CD4-positive, alpha-beta T cell treated with Interferon gamma for 1 hour (primary cell): ENCODE results near the gene WWC2.
"Not testable (repeated sequence)": the region's sequence is repeated elsewhere in the genome, so short reads cannot be mapped to it uniquely, and the experiment has no call there.

Experiments
- DNase-seq: peaks from one replicate; pipeline ENCODE4 v3.0.0-alpha.2; 2020

The WWC2 gene

GRCh38 chr4:183144787-183145186, 45.7 kb downstream of the WWC2 start:
- no peak for DNase-seq

- DNase-seq = no peak
These were observed 46.7 kb downstream of the WWC2 start for GRCh38 chr4:183145773-183146172.

- DNase-seq = no peak
These were observed 47.4 kb downstream of the WWC2 start for GRCh38 chr4:183146478-183146877.

DNA sequence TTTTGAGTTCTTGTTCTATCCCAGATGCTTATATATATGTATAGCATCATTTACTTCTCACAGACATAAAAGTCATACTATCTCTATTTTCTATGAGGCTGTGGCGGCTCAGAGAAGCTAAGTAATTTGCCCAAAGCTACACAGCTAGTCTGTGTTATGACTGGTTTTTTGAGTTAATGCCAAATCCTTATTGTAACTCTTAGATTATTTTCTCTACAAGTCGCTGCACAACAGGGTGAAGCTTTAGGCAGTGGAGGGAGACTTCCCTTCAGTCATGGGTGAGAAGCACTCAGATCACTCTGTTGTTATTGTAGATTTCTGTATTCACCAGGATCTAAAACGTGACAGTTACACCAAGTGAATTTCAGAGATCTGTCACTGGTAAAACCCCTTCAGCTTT, 48.1 kb downstream of the WWC2 start:
- DNase-seq = no peak

DNA sequence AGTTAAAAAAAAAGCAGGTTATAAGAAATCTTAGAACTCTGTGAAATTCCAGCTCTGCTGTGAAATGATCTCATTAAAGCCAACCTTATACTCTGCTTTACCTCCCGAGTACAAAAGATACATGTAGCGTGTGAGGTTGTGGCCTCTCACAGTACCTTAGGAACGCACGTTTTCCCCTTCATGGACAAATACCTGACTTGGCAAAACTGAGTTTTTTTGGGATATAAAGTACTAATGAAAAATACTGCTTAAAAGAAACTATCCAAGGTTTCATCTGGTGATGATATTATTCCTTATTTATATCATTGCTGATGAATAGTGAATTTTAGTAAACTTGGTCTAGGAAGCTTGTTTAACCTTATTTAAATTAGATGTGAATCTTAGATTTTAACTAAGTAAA, 48.9 kb downstream of the WWC2 start:
- no peak for DNase-seq

GRCh38 chr4:183149616-183150539, 50.8 kb downstream of the WWC2 start:
- DNase-seq = no peak

DNA sequence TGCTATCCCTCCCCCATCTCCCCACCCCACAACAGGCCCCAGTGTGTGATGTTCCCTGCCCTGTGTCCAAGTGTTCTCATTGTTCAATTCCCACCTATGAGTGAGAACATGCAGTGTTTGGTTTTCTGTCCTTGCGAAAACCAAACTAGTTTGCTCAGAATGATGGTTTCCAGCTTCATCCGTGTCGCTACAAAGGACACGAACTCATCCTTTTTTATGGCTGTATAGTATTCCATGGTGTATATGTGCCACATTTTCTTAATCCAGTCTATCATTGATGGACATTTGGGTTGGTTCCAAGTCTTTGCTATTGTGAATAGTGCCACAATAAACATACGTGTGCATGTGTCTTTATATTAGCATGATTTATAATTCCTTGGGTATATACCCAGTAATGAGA, 51.6 kb downstream of the WWC2 start:
- not testable (repeated sequence) for DNase-seq

GRCh38 chr4:183152232-183152631, 53.2 kb downstream of the WWC2 start:
- DNase-seq = not testable (repeated sequence)

DNA sequence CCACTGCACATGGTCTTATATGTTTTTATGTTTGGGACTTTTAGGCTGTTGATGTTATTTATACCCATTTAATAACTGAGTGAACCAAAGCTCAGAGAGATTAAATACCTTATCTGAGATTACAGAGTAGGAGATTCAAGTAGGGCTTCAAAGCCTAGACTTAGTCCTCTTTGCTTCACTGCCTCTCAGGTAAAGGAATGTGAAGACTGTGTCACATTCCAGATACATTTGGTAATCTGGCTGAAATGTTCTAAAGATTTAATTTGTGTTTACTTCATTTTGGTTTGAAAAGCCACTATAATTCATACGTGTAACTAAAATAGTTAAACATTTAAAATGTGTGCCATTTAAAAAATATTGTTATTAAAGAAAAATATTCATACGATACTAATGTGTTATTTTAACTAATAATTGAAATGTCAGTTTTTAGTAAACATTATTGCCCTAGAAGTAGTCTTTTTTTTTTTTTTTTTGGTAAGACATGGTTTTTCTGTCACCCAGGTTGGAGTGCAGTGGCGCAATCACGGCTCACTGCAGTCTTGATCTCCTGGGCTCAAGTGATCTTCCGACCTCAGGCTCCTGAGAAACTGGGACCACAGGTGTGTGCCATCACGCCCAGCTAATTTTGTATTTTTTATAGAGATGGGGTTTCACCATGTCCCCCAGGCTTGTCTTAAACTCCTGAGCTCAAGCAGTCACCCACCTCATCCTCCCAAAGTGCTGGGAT, 54.3 kb downstream of the WWC2 start:
- no peak for DNase-seq

- no peak for DNase-seq
These were observed 55.8 kb downstream of the WWC2 start for GRCh38 chr4:183154701-183155391.

GRCh38 chr4:183155450-183156184, 56.6 kb downstream of the WWC2 start:
- DNase-seq = no peak

DNA sequence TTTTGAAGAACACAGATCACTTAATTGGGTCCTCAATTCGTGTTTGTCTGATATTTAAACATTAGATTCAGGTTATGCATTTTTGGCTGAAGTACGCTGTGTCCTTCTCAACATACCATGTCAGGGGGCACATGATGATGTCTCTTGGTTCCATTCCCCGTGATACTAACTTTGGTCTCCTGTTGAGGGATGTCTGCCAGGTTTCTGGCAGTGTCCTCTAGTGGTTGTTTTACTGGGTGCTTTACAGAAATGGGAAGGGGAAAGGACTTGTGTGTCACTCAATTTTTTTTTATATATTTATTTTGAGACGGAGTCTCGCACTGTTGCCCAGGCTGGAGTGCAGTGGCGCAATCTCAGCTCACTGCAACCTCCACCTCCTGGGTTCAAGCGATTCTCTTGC, 58.2 kb downstream of the WWC2 start:
- no peak for DNase-seq

- DNase-seq = no peak
These were observed 59.0 kb downstream of the WWC2 start for GRCh38 chr4:183158062-183158461.

GRCh38 chr4:183161630-183162029, 62.6 kb downstream of the WWC2 start:
- no peak for DNase-seq

DNA sequence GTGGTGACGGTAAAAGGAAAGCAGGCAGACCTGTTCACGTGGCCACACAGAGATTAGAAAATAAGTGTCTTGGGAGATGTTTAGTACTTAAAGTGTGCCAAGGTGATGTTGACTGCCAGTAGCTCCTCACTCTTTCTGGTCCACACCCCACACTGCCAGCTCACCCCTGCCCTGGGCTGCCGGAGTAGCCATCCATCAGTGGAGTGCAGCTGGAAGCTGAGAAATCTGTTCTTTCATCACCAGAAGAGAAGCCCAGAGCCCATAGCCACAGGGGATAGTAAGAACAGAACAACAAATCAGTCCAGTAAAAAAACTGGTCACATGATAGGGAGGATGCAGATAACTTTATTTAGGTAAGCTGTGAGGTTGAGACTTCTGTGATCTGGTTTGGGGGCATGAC, 64.1 kb downstream of the WWC2 start:
- DNase-seq = no peak

- DNase-seq = no peak
These were observed 65.9 kb downstream of the WWC2 start for GRCh38 chr4:183164963-183165362.

GRCh38 chr4:183165376-183165775, 66.3 kb downstream of the WWC2 start:
- no peak for DNase-seq

DNA sequence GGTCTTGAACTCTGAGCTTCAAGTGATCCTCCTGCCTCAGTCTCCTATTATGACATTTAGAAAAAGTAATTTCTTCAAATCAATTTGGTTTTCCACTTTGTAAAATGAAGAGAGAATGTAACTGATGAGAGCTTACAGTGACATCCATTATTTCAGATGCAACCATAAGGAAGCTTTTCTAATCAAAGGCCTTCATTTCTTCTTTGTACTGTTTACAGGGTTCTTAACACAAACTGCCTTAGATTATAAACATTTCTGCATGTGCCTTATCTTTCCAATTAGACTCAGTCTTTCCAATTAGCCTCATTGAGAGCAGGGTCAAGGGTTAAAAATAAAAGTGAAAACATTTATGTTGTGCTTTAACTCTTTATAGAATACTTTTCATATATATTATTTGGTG, 71.8 kb downstream of the WWC2 start:
- no peak for DNase-seq

DNA sequence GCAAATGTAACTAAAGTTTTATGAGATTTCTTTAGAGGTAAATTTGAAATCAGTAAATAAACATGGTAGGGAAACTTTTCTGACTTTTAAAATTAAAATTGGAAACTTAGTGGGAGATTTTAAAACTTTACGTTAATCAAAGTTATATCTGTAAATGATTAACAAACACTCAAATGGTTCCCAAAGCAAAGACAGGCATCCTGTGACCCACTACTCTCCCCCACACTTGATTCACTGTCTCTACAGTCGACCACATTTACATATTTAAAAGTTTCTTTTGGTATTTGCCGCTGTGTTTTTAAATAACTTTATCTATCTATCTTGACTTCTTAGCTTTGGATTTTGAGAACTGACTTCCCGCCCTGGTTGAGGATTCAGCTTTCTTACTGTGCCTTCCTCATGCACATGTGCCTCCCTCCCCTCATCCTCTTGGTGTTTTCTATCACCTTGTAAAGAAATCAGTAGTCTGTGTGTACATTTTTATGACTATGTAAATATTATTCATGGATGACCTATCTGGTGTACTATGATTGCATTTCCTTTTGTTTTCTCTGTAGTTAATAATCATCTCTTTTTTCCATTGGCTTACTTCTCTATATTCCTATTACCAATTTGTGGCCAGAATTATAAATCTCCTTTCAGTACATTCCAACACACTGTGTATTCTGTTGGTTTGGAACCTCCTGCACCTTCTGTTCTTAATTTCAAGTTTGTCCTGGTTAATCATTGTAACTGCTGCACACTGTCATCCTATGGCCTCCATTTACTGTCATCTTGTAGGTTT, 72.6 kb downstream of the WWC2 start:
- no peak for DNase-seq

DNA sequence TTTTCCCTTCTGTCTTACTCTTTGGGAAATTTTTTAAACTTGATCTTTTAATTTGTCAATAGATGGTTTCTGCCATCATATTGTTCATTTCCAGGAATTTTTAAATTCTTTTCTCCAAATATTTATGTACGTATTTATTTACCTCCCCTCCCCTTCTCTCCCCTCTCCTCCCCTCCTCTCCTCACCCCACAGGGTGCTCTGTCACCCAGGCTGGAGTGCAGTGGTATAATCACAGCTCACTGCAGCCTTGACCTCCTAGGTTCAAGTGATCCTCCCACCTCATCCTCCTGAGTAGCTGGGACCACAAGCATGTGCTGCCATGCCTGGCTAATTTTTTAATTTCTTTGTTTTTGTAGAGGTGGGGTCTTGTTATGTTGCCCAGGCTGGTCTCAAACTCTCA, 73.8 kb downstream of the WWC2 start:
- DNase-seq = no peak

DNA sequence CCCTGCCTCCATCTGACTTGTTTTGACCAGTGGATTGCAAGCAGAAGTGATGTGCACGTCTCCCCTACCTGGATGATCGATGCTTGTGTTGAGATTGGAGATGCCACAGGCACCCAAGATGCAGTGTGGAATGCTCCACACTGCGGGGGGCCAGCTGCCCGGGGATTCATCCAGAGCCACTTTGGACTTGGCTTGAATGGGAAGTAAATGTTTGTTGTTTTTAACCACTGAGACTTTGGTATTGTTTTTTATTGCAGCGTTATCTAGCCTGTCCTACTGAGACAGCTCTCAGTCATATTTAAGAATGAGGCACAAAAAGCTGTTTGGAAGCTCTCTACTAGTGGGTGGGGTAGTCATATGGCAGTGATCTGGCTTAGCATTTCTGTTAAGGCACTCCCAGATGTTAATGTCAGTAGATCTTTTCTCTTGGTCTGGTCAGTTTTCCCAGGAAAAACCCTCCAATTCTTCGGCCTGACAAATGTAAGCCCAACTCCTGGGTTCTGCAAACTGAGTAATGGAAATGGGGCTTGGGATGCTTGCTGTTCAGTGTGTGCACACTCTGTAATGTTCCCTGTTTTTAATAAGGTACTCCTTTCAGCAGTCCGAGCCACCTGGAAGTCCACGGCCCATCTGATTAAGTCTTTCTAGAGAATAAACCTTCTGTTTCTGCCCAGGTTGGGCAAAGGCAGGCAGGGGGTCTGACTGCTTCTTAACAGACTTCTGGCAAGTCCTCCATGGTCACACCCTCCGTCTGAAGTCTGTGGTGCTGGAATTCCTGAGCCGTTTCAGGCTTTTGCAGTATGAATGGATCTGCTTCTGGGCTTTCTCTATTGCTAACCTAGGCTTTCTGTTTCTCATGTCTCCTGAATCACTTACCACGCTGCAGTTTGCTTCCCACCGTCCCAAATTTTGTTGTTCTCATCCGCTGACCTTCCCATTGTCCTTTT, 74.8 kb downstream of the WWC2 start:
- DNase-seq = no peak
